ENCODE data around the gene EAPP.
A peak's percentile ranks its signal among the peaks of the same experiment; 100 is the strongest.
"Not testable (repeated sequence)": the region's sequence is repeated elsewhere in the genome, so short reads cannot be mapped to it uniquely, and the experiment has no call there.

Gene EAPP

DNA sequence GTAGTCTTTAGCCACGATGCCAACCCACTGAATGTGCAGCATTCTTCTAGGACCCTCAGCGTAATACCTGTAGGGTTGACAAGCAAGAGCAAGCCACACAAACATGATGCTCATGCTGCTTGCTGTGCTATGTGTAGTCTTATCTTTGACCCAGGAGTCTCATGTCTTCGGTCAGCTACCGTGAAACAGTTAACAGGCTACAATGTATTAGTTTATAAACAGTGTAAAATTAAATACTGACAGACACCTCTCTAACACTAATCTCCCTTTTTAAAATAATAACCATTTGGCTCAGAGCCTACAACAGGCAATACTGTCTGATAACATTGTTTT, 1.9 kb downstream of the EAPP start:
- DNase-seq: no peak

DNA sequence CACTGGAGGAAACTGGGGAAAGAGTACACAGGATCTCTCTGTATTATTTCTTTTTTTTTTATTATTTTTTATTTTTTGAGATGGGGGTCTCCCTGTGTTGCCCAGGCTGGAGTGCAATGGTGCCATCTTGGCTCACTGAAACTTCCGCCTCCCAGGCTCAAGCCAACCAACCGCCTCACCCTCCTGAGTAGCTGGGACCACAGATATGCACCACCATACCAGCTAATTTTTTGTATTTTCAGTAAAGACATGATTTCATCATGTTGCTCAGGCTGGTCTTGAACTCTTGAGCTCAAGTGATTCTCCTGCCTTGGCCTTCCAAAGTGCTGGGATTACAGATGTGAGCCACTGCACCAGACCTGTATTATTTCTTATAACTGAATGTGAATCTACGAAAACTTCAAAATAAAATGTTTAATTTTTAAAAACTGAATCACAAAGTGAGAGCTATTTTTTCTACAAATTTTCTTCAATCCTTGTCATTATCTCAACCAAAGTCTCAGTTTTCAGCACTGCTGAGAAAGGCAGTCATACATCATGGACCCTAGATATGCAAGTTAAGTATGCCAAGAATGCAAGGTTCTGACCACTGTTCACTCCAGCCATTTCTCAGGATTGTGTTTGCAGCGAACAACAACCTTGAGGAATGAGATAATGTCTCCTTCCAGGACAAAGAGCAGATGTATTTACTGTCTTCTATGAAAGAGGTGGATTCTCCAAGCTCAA, 2.4 kb downstream of the EAPP start:
- no peak for DNase-seq

DNA sequence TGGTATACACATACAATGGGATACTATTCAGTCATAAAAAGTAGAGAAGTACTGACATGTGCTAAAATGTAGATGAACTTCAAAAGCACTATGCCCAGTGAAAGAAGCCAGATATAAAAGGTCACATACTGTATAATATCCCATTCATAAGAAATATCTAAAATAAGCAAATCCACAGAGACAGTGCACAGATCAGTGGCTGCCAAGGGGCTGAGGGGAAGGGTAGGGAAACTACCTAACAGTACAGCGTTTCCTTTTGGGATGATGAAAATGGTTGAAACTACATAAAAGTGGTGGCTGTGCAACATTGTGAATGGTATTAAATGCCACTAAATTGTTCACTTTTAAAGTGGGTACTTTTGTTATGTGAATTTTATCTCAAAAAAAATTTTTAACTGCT, 11.9 kb downstream of the EAPP start:
- no peak for DNase-seq

DNA sequence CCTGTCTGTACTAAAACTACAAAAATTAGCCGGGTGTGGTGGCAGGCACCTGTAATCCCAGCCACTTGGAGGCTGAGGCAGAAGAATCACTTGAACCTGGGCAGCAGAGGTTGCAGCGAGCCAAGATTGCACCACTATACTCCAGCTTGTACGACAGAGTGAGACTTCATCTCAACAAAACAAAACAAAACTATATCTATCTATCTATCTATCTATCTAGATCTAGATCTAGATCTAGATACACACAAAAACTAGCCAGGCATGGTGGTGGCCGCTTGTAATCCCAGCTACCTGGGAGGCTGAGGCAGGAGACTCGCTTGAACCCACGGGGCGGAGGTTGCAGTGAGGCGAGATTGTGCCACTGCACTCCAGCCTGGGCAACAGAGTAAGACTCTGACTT, 15.3 kb downstream of the EAPP start:
- not testable (repeated sequence) for DNase-seq

DNA sequence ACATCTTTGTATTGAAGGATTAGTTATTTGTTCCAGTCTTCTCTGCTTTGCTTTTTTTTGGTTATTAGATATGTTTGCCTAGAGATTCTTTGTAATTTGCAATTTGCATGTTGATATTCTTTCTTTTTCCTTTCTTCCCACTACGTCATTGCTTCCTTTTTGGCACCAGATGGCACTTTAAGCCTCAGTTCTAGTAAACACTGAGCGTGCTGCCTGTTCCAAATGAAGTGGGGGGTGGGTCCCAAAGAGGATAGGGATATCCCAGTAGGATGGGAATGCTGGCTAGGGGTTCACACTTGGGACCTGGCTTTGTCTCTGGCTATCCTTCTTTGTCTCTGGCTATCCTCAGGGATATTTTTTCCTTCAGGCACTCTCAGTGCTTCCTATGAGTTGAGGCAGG, 17.0 kb downstream of the EAPP start:
- DNase-seq: no peak

DNA sequence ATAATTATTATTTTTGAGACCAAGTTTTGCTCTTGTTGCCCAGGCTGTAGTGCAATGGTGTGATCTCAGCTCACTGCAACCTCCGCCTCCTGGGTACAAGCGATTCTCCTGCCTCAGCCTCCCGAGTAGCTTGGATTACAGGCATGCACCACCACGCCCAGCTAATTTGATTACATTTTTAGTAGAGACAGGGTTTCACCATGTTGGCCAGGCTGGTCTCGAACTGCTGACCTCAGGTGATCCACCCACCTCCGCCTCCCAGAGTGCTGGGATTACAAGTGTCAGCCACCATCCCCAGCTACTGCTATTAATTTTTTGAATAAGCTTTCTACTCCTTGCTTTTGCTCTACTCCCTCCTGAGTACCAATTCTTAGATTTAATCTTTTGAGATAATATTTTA, 18.4 kb downstream of the EAPP start:
- not testable (repeated sequence) for DNase-seq

DNA sequence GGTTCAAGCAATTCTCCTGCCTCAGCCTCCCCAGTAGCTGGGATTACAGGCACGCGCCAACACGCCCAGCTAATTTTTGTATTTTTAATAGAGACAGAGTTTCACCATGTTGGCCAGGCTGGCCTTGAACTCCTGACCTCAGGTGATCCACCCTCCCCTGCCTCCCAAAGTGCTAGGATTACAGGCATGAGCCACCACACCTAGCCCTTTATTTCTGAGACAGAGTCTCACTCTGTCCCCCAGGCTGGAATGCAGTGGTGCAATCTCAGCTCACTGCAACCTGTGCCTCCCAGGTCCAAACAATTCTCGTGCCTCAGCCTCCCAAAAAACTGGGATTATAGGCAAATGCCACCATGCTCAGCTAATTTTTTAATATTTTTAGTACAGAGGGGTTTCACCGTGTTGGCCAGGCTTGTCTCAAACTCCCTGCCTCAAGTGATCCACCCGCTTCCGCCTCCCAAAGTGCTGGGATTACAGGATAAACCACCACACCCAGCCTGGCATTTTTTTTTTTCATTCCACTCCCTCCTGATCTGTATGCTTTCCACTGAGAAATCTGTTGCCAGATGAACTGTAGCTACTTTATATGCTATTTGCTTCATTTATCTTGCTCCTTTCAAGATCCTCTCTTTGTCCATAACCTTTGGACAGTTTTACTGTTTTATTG, 19.1 kb downstream of the EAPP start:
- DNase-seq: not testable (repeated sequence)

DNA sequence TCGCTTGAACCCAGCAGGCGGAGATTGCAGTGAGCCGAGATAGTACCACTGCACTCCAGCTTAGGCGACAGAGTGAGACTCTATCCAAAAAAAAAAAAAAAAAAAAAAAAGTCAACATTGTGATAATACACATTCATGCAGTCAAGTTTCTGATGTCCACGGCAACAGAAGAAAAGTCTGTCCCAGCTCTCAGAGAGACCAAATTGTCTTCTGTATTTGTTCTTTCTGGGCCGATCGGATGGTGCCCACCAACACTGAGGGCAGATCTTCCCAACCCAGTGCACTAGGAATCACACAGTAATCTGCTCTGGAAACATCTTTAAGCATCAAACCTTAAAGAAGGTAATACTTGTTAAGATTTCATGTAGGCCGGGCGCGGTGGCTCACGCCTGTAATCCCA, 31.6 kb downstream of the EAPP start:
- DNase-seq: no peak

DNA sequence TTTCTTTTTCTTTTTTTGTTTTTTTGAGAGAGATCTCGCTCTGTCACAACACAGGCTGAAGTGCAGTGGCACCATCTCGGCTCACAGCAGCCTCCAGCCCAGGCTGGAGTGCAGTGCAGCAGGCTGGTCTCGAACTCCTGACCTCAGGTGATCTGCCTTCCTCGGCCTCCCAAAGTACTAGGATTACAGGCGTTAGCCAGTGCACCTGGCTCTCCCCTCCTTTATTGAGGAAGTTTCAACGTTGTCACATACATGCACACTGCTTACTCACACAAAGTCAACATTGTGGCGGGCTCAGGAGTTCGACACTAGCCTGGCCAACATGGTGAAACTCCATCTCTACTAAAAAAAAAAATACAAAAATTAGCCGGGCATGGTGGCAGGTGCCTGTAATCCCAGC, 32.0 kb downstream of the EAPP start:
- no peak for DNase-seq

DNA sequence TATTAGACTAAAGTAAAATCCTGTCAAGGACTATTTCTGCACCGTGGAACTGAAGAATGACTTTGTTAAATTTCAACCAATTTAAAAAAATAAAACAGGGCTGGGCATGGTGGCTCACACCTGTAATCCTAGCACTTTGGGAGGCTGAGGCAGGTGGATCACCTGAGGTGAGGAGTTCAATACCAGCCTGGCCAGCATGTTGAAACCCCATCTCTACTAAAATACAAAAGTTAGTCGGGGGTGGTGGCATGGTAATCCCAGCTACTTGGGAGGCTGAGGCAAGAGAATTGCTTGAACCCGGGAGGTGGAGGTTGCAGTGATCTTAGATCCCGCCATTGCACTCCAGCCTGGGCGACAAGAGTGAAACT, 34.4 kb downstream of the EAPP start:
- not testable (repeated sequence) for DNase-seq

DNA sequence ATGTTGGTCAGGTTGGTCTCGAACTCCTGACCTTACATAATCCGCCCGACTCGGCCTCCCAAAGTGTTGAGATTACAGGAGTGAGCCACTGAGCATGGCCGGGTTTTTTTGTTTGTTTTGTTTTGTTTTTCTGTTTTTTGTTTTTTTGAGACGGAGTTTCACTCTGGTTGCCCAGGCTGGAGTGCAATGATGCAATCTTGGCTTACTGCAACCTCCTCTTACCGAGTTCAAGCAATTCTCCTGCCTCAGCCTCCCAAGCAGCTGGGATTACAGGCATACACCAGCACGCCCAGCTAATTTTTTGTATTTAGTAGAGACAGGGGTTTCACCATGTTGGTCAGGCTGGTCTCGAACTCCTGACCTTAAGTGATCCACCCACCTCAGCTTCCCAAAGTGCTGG, 35.5 kb downstream of the EAPP start:
- not testable (repeated sequence) for DNase-seq

DNA sequence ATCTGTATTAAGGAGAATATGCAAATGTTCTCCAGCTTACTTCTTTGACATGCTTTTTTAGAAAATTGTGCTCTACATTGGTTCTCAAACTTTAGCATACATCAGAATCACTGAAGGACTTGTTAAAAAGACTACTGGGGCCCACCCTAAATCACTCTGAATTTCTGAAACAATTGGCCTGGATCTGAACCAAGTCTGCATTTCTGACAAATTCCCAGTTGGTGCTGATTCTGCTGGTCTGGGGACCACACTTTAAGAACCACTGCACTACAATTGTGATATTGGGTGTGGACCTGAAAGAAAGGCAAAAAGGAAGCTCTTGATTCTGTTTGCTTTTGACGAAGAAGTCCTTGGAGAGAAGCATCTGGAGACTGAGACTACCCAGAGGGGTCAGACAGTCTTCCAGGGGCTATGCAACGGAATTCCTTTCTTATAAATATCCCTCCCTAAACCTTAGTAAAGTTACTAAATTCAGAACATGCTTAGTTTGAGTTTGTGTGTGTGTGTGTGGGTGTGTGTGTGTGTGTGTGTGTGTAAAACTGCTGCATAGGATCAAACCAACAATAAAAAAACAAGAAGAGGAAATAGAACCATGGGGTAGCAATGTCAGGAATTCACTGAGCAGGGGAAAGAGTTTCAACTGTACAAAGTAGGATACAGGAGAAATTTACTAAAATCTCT, 36.8 kb downstream of the EAPP start:
- no peak for DNase-seq

DNA sequence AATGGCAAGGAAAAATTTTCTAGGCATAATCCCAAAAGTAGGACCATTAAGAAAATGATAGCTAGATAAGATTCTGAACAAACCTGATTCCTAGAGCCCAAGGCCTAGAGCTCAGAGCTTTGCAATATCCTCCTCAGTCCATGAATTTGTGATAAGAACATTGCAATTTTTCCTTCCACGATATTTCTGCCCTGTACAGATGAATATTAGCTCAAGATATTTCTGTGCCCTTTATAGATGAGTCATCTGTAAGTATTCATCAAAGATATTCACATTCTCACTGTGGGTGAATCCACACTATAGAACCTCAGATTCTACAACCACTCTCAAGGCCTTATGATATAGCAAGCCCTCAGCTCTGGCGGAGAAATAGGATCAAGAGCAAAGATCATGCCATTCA, 37.5 kb downstream of the EAPP start:
- DNase-seq: no peak

DNA sequence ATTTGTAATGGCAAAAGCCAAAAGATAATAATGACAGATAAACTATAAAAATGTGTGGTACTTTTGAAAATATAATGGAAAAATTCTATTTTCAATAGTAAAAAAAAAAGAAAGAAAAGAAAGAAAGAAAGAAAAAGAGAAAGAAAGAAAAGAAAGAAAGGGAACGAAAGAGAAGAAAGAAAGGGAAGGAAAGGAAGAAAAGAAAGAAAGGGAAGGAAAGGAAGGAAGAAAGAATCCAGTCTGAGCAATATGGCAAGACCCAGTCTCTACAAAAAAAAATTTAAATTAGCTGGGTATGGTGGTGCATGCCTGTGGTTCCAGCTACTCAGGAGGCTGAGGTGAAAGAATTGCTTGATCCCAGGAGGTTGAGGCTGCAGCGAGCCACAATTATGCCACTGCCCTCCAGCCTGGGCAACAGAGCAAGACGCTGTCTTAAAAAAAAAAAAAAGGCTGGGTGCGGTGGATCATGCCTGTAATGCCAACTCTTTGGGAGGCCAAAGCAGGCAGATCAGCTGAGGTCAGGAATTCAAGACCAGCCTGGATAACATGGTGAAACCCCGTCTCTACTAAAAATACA, 38.4 kb downstream of the EAPP start:
- no peak for DNase-seq

DNA sequence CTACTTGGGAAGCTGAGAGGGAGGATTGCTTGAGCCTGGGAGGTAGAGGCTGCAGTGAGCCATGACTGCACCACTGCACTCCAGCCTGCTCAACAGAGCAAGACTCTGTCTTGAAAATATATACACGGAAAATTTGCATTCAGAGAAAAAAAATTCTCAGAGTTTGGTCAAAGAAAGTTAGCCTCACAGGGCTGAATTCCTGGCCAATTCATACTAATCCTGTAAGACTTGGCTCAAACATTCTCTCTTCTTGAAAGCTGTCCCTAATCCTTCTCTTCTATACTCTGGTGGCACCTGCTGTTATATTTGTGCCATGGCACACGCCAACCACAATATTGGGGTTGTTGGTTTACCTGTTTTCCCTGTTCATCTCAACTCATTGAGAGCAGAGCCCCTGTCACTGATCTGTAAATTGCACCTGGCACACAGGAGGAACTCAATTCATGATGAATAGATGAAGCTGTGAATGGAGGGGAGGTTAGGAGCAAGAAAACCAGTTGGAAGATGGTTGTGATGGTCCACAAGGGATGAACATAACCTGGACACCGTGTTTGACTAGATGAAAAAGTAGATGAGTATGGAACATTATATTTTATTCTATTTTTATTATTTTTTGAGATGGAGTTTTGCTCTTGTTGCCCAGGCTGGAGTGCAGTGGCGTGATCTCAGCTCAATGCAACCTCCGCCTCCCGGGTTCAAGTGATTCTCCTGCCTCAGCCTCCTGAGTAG, 40.7 kb downstream of the EAPP start:
- no peak for DNase-seq

DNA sequence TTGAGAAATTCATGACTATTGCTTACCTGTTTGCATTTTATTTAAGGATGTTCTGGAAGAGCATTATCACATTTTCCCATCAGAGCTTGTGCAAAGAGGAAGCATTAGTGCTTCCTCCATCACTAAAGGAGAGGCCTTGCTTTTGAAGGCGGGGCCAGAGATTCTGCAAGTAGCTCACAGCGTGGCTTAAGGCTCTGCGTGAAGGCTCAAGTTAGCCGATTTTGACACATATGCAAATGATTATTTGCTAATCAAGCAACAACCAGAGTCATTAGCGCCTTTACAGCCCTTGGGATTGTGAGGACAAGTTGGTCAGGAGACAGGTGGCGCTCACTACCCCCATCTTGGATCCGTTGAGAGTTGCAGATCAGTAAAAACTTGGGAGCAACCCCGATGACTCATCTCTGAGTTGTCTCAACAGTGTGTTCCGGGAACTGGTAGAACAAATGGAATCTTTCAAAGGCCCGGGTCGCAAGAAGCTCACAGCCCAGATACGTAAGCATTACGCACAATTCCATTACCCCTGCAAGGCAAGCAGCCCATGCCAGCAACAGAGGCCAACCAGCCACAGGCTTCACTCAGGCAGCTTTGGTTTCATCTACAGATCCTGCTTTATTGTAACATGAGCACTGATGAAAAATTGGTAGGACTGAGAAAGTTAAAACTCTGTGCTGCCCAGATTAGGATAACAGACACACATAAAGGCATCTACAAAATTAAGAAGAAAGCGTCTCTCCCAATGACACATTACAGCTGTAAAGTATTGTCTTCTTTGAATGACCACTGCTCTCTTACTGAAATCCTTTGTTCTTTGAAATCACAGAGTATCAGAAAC, 42.6 kb downstream of the EAPP start:
- no peak for DNase-seq

DNA sequence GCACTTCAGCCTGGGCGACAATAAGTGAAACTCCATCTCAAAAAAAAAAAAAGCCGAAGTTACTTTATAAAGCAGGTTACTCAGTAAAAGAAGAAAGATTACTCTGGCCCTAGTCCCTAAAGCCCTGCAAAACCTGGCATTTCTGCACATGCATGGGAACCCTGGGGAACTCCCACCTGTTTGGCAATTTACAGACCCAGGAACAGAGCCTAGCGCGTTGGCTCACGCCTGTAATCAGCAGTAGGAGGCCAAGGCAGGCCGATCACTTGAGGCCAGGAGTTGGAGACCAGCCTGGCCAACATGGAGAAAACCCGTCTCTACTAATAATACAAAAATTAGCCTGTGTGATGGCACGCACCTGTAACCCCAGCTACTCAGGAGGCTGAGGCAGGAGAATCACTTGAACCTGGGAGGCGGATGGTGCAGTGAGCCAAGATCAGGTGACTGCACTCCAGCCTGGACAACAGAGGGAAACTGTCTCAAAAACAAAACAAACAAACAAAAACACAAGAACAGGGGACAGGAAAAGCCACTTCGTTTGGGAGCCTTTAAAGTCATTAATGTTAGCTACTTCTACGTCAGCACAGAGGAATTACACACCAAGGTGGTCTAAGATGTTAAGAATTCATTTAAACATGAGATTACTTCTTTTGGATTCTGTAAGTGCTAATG, 43.4 kb downstream of the EAPP start:
- DNase-seq: peak in 1 of 2 experiments; percentile 20

DNA sequence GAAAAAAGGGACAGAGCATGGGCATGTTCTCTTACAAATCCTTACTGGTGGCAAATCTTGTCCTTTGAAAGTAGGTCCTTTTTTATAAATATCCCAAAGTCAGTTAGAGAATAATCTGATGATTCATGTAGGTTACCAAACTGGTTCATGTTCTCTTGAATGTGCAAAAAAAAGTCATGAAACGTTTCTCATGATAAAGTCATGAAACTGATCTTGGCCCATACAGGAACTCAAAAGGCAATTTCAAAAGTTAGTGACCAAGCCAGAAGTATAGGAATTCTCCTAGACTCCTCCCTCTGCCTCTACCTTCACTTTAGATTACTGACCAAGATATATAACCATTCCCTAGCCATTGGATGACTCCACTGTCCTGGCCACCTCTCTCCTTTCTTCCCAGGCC, 50.2 kb downstream of the EAPP start:
- no peak for DNase-seq

DNA sequence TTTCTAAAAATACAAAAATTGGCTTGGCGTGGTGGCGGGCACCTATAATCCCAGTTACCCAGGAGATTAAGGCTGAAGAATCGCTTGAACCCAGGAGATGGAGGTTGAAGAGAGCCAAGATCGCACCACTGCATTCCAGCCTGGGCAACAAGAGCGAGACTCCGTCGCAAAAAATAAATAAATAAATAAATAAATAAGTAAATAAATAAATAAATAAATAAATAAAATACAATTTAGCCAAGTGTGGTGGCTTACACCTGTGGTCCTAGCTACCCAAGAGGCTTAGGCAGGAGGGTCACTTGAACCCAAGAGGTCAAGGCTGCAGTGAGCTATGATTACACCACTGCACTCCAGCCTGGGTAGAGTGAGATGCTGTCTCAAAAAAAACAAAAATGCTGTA, 51.0 kb downstream of the EAPP start:
- DNase-seq: no peak

DNA sequence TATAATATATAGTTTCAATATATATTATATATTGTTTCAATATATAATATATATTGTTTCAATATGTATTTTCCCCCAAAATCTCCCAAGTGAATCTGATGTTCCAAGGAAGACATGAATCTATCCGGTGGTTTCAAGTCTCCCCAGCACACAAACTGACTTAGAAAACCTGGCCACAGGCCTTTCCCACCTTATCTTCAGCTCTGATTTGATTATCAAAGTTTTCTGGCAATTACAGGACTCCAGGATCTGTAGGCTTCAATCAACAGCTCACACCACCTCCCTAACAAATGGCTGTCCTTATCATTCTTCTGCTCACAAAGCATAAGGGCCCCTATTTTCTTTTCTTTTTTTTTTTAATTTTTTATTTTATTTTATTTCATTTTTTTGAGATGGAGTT, 54.8 kb downstream of the EAPP start:
- no peak for DNase-seq

DNA sequence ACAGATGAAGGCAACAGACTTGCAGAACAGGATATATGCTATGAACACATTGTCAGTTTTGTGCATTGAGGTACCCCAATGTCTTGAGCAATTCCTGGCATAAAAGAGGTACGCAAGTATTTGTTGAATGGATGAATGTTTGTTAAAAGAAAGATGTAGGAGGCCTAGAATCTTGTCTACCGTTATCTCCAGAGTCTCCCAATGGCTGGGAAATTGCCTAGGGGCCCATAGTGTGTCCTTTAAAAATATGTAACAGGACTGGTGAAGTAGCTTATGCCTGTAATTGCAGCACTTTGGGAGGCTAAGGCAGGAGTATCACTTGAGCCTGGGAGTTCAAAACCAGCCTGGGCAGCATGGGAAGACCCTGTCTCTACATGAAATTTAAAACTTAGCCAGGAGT, 57.0 kb downstream of the EAPP start:
- DNase-seq: no peak

DNA sequence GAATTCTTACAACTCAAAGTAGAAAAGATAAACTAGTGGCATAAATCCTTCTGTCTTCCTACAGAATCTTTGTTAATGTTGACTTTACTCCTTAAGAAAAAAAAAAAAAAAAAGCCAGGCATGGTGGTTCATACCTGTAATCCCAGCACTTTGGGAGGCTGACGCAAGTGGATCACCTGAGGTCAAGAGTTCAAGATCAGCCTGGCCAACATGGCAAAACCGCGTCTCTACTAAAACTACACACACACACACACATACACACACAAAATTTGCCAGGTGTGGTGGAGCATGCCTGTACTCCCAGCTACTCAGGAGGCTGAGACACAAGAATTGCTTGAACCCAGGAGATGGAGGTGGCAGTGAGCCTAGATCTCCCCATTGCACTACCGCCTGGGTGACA, 59.8 kb downstream of the EAPP start:
- DNase-seq: no peak

All from cerebellar nuclear complex (tissue), 1 donor.